Neural progenitor cell (in vitro differentiated cells): ENCODE measurements around the gene PTPRT. TPM values are rescaled to one million over a fixed set of nuclear protein-coding genes. Genes with fewer than 3 reads are reported as not detected.
A peak's percentile ranks its signal among the peaks of the same experiment; 100 is the strongest.

Experiments used
- DNase-seq: peaks from one replicate; pipeline ENCODE4 v3.0.0-alpha.2; 2016; ENCODE audit warnings: low spot score
- H2AFZ ChIP-seq: fragments of 200-600 bp; sonication (generic); replicated peaks from 2 replicates; pipeline ENCODE4 v1.6.1; 2016; ENCODE audit warnings: antibody characterized with exemption
- H3F3A ChIP-seq: fragments of 200-600 bp; sonication (generic); 2 replicates; pipeline ENCODE4 v1.6.1; 2016; ENCODE audit warnings: antibody characterized with exemption, low read depth
- H3K27ac ChIP-seq: fragments of 200-600 bp; sonication (generic); 2 replicates; pipeline ENCODE4 v1.5.1; 2016; ENCODE audit warnings: mild to moderate bottlenecking
- H3K27me3 ChIP-seq: fragments of 200-600 bp; sonication (generic); 2 replicates; pipeline ENCODE4 v1.6.1; 2016; ENCODE audit warnings: mild to moderate bottlenecking, moderate library complexity
- H3K36me3 ChIP-seq: fragments of 200-600 bp; sonication (generic); 2 replicates; pipeline ENCODE4 v1.5.1; 2016
- H3K4me1 ChIP-seq: fragments of 200-600 bp; sonication (generic); 2 replicates; pipeline ENCODE4 v1.6.1; 2016; ENCODE audit warnings: mixed run types
- H3K4me2 ChIP-seq: fragments of 200-600 bp; sonication (generic); 2 replicates; pipeline ENCODE4 v1.6.1; 2016
- H3K4me3 ChIP-seq: fragments of 200-600 bp; sonication (generic); 2 replicates; pipeline ENCODE4 v1.5.1; 2016
- H3K79me2 ChIP-seq: fragments of 200-600 bp; sonication (generic); 2 replicates; pipeline ENCODE4 v1.6.1; 2016; ENCODE audit warnings: low read depth
- H3K9ac ChIP-seq: fragments of 200-600 bp; sonication (generic); 2 replicates; pipeline ENCODE4 v1.6.1; 2016
- H3K9me3 ChIP-seq: fragments of 200-600 bp; sonication (generic); 2 replicates; pipeline ENCODE4 v1.5.1; 2016; ENCODE audit warnings: low read depth
- H4K20me1 ChIP-seq: fragments of 200-600 bp; sonication (generic); 2 replicates; pipeline ENCODE4 v1.6.1; 2016; ENCODE audit warnings: low read depth
- H3K27ac Mint-ChIP-seq: 3 replicates; pipeline ENCODE4 v1.8.0; 2021; ENCODE audit warnings: mixed read lengths
- H3K27me3 Mint-ChIP-seq: 2 replicates; pipeline ENCODE4 v1.8.0; 2022; ENCODE audit warnings: low read depth, mild to moderate bottlenecking, inconsistent platforms, moderate library complexity, mixed read lengths; ENCODE audit not compliant: insufficient read depth
- H3K36me3 Mint-ChIP-seq: 3 replicates; pipeline ENCODE4 v1.8.0; 2021; ENCODE audit warnings: mixed read lengths
- H3K4me1 Mint-ChIP-seq: 3 replicates; pipeline ENCODE4 v1.8.0; 2021; ENCODE audit warnings: mixed read lengths
- H3K4me3 Mint-ChIP-seq: 3 replicates; pipeline ENCODE4 v1.8.0; 2021; ENCODE audit warnings: mild to moderate bottlenecking, moderate library complexity, mixed read lengths
- H3K9me3 Mint-ChIP-seq: 3 replicates; pipeline ENCODE4 v1.8.0; 2020; ENCODE audit warnings: mixed read lengths
- EZH2 ChIP-seq: fragments of 200-600 bp; sonication (generic); IDR thresholded peaks from 2 replicates; pipeline ENCODE4 v1.6.1; 2017; ENCODE audit warnings: antibody characterized with exemption, mild to moderate bottlenecking, moderate library complexity
- EZH2phosphoT487 ChIP-seq: fragments of 200-600 bp; sonication (generic); IDR thresholded peaks from 2 replicates; pipeline ENCODE4 v1.6.1; 2017; ENCODE audit warnings: antibody characterized with exemption
- total RNA-seq: library from RNA; depleted of rRNA; stranded (reverse); fragments of >200 nt; gene quantifications from 2 replicates; pipeline ENCODE4 v1.2.3, GENCODE V29; 2015; ENCODE audit warnings: low replicate concordance
- TF ChIP-seq, protein P1 (sequence below): fragments of 200-600 bp; sonication (generic); IDR thresholded peaks from 2 replicates; pipeline ENCODE4 v1.5.1; 2017; ENCODE audit warnings: antibody characterized with exemption, mild to moderate bottlenecking

Gene PTPRT
- total RNA-seq, 1 donor from 2014 or later, result 1.1 TPM

DNA sequence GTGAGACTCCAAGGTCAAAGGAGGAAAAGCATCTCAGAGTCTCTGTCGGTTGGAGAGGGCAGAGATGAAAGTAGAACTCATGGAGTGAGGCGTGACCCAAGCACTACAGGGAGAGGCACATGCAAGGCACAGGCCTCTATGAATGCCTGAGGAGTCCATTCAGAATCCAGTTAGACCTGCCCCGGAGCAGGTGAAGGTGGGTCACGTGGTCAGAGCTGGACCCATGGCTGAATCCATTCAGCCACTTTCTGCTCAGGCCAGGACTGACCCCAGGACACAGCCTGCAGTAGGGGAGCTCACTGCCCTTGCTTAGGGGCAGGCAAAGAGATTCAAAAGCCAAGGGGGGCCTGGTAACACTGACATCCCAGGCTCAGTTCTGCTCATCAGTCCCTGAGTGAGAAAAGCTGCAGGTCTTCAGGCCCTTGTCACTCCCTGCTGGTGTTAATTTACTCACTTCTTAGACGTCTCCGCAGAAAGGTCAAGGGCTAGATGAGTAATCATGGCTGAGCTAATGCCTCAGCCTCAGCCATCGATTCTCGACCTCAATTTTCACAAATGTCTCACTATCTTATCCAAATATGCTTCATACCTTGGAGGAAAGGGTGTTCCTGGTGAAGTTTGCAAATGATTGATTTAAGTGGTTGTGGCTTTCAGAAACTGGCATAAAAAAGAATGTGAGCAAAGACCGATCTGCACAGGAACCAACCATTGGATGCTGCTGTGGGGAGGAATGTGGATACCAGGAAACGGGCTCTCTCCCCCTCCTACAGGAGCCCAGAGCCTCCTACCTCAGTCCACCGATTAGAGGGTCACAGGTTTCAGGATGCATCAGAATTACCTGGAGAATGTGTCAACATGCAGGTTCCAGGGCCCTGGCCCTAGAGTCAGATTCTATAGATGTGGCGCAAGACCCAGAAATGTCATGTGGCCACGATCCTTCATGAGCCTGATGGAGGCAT is 584.4 kb downstream of the PTPRT start:
- H3K27ac Mint-ChIP-seq, result peak overlapping the region; percentile 25
- Histone ChIP-seq H4K20me1 (no peaks in the 10 kb centered on the region), H3K9me3 (no peaks in the 10 kb centered on the region), H3K27ac (no peak overlapping the region), H3K4me2 (no peak overlapping the region), H3K79me2 (no peaks in the 10 kb centered on the region), H3F3A (no peaks in the 10 kb centered on the region), H3K4me3 (no peak overlapping the region), H3K36me3 (no peaks in the 10 kb centered on the region), H3K27me3 (no peaks in the 10 kb centered on the region), H3K4me1 (no peaks in the 10 kb centered on the region), H3K9ac (no peak overlapping the region), H2AFZ (no peak overlapping the region)
- H3K4me3 Mint-ChIP-seq, result no peak overlapping the region
- no peaks in the 10 kb centered on the region for H3K36me3 Mint-ChIP-seq
- DNase-seq, result no peak
- no peaks in the 10 kb centered on the region for H3K9me3 Mint-ChIP-seq
- H3K27me3 Mint-ChIP-seq, result peaks cover 11% of the 10 kb centered on the region
- TF ChIP-seq EZH2phosphoT487 (no peak), EZH2 (no peak)
- TF ChIP-seq, protein P1, sequence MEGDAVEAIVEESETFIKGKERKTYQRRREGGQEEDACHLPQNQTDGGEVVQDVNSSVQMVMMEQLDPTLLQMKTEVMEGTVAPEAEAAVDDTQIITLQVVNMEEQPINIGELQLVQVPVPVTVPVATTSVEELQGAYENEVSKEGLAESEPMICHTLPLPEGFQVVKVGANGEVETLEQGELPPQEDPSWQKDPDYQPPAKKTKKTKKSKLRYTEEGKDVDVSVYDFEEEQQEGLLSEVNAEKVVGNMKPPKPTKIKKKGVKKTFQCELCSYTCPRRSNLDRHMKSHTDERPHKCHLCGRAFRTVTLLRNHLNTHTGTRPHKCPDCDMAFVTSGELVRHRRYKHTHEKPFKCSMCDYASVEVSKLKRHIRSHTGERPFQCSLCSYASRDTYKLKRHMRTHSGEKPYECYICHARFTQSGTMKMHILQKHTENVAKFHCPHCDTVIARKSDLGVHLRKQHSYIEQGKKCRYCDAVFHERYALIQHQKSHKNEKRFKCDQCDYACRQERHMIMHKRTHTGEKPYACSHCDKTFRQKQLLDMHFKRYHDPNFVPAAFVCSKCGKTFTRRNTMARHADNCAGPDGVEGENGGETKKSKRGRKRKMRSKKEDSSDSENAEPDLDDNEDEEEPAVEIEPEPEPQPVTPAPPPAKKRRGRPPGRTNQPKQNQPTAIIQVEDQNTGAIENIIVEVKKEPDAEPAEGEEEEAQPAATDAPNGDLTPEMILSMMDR, result no peak
- H3K4me1 Mint-ChIP-seq, result peaks cover 27% of the 10 kb centered on the region

DNA sequence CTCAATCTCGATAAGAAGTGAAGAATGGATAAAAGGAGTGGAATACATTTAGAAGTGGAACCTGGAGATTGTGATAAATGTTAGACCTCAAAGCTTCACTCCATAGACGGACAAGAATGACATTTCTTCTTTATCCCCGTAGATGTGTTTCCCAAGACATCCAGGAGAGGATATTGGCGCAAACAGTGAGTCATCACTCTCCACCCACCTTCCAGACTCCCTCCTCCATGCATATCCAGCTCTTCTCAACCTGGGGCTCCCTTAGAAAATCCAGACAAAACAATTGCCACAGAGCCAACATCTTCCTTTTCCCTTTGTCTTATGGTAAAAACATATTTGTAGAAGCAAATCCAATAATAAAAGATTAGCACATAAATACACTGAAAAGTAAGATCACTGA is 586.1 kb downstream of the PTPRT start:
- no peak for DNase-seq
- Histone ChIP-seq H3K4me1 (no peaks in the 10 kb centered on the region), H2AFZ (no peak overlapping the region), H3K79me2 (no peaks in the 10 kb centered on the region), H4K20me1 (no peaks in the 10 kb centered on the region), H3K9ac (no peak overlapping the region), H3K4me2 (no peak overlapping the region), H3K4me3 (no peak overlapping the region), H3K9me3 (no peaks in the 10 kb centered on the region), H3K27me3 (no peaks in the 10 kb centered on the region), H3F3A (no peaks in the 10 kb centered on the region), H3K36me3 (no peaks in the 10 kb centered on the region), H3K27ac (no peak overlapping the region)
- Mint-ChIP-seq H3K4me3 (no peak overlapping the region), H3K9me3 (no peaks in the 10 kb centered on the region), H3K36me3 (no peaks in the 10 kb centered on the region), H3K4me1 (peaks cover 23% of the 10 kb centered on the region), H3K27ac (no peak overlapping the region), H3K27me3 (peaks cover 6% of the 10 kb centered on the region)
- TF ChIP-seq, protein P1, result no peak
- TF ChIP-seq EZH2phosphoT487 (no peak), EZH2 (no peak)

DNA sequence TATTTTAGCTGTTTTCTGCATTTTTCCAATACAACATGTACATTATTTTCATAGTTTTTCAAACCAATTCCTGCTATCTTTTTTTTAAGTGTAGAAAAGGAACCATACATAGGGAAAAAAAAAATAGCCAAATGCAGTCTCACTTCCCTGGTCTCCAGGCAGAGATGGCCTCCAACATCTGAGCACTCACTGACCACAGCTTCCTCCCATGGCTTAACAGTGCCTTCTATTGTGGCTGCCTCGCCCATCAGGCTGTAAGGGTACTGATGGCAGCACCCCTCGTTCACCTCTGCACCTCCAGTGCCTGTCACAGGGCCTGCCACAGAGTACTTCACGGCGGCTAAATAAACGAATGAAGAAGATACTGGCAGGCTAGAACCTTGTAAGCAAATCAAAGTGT is 591.1 kb downstream of the PTPRT start:
- no peak overlapping the region for H3K9ac ChIP-seq
- DNase-seq, result no peak
- H3K4me2 ChIP-seq, result no peak overlapping the region
- no peak overlapping the region for H3K4me3 ChIP-seq
- H3K27me3 ChIP-seq, result no peaks in the 10 kb centered on the region
- H2AFZ ChIP-seq, result no peak overlapping the region
- no peaks in the 10 kb centered on the region for H3K36me3 ChIP-seq
- H3K27me3 Mint-ChIP-seq, result peaks cover 5% of the 10 kb centered on the region
- no peak overlapping the region for H3K4me3 Mint-ChIP-seq
- H3K79me2 ChIP-seq, result no peaks in the 10 kb centered on the region
- peaks cover 3% of the 10 kb centered on the region for H3K4me1 Mint-ChIP-seq
- no peaks in the 10 kb centered on the region for H3K4me1 ChIP-seq
- H3K27ac ChIP-seq, result no peak overlapping the region
- H3K9me3 Mint-ChIP-seq, result no peaks in the 10 kb centered on the region
- no peaks in the 10 kb centered on the region for H4K20me1 ChIP-seq
- no peaks in the 10 kb centered on the region for H3F3A ChIP-seq
- no peaks in the 10 kb centered on the region for H3K9me3 ChIP-seq
- H3K27ac Mint-ChIP-seq, result no peak overlapping the region
- no peaks in the 10 kb centered on the region for H3K36me3 Mint-ChIP-seq
- no peak for TF ChIP-seq EZH2

DNA sequence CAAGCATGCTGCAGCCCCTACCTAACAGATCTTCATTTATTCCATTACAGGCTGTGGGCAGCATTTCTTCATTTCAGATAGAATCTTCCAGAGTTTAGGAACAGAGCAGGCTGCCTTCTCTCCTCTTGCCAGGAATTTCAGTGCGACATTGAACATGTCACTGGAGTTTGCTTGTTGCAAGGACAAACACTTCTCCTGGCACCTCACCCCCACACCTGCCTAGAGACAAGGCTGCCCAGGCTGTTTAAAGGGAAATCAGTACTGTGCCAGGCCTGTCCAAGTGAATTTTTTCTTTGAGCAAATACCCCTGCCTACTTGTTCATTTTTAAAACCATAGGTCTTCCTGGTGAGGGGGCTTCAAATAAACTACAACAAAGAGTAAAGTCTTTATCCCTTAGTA is 594.1 kb downstream of the PTPRT start:
- Mint-ChIP-seq H3K9me3 (no peaks in the 10 kb centered on the region), H3K27ac (no peak overlapping the region), H3K27me3 (peaks cover 5% of the 10 kb centered on the region), H3K4me3 (no peak overlapping the region), H3K36me3 (no peaks in the 10 kb centered on the region), H3K4me1 (no peaks in the 10 kb centered on the region)
- H3K4me1 ChIP-seq, result no peaks in the 10 kb centered on the region
- no peaks in the 10 kb centered on the region for H3K79me2 ChIP-seq
- no peak overlapping the region for H3K4me2 ChIP-seq
- H3K27me3 ChIP-seq, result no peaks in the 10 kb centered on the region
- H3K9ac ChIP-seq, result no peak overlapping the region
- no peaks in the 10 kb centered on the region for H3K36me3 ChIP-seq
- H3K4me3 ChIP-seq, result no peak overlapping the region
- TF ChIP-seq, protein P1, result no peak
- TF ChIP-seq EZH2phosphoT487, result no peak
- no peak for TF ChIP-seq EZH2
- no peaks in the 10 kb centered on the region for H3F3A ChIP-seq
- no peaks in the 10 kb centered on the region for H3K9me3 ChIP-seq
- no peaks in the 10 kb centered on the region for H4K20me1 ChIP-seq
- DNase-seq, result no peak
- no peak overlapping the region for H3K27ac ChIP-seq
- H2AFZ ChIP-seq, result no peak overlapping the region
